Nucleus accumbens (tissue), 56 donors: ENCODE data around the gene UBN1.

Experiments
- DNase-seq, 56 donors: peaks; one replicate each; lab custom pipeline; 2025; lab: John Stamatoyannopoulos, UW

UBN1 gene, protein sequence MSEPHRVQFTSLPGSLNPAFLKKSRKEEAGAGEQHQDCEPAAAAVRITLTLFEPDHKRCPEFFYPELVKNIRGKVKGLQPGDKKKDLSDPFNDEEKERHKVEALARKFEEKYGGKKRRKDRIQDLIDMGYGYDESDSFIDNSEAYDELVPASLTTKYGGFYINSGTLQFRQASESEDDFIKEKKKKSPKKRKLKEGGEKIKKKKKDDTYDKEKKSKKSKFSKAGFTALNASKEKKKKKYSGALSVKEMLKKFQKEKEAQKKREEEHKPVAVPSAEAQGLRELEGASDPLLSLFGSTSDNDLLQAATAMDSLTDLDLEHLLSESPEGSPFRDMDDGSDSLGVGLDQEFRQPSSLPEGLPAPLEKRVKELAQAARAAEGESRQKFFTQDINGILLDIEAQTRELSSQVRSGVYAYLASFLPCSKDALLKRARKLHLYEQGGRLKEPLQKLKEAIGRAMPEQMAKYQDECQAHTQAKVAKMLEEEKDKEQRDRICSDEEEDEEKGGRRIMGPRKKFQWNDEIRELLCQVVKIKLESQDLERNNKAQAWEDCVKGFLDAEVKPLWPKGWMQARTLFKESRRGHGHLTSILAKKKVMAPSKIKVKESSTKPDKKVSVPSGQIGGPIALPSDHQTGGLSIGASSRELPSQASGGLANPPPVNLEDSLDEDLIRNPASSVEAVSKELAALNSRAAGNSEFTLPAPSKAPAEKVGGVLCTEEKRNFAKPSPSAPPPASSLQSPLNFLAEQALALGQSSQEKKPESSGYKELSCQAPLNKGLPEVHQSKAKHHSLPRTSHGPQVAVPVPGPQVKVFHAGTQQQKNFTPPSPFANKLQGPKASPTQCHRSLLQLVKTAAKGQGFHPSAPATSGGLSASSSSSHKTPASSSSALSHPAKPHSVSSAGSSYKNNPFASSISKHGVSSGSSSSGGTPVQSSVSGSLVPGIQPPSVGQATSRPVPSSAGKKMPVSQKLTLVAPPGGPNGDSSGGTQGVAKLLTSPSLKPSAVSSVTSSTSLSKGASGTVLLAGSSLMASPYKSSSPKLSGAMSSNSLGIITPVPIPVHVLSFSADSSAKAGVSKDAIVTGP (N-terminal part only)

DNA sequence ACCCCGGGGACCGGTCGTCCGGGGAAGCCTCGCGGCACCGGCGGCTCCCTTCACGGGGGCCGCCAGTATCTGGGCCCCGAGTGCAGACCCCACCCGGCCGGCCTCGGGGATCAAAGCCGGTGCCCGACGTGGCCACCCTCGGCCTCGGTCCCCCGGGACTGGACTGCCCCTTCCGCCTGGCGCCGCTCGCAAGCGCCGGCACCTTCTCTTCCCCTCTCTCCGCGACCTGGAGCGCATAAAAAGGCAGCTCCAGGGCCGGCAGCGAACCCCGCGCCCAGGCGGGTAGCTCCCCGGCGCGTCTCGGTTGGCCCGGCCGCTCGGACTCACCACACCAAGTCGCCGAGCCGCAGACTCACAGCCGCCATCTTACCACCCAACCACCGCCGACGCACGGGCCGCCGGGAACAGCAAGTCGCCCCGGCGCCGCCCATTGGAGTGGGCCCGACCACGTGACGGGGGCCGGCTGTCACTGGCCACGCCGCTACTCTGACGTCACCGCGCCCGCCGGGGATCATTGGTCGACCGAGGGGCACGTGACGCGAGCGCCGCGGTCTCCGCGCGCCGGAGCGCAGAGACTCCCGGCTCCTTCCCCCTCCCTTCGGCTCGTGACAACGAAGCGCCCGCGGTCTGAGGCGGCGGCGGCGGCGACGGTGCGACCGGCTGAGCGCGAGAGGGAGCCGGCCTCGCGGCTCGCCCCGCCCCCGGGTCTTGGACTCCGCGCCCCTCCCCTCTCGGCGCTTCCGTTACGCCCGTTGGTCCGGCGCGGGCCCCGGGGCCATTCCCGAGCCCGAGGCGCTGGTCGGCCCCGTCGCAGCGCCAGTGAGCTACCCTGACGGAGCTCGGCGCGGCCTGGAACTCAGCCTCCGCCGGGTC lies at the start of gene UBN1, which contains the start of gene GLYR1:
Gene UBN1 (plus strand): TSS at position 581 of the 873 bp plus-strand sequence. CDS start 5,437 bp downstream, outside the sequence.
Gene GLYR1 (minus strand): TSS at position 388 of the 873 bp plus-strand sequence. CDS start 23 bp downstream, at position 365.
- peak; percentile 39 to 99 (median 96) for DNase-seq

DNA sequence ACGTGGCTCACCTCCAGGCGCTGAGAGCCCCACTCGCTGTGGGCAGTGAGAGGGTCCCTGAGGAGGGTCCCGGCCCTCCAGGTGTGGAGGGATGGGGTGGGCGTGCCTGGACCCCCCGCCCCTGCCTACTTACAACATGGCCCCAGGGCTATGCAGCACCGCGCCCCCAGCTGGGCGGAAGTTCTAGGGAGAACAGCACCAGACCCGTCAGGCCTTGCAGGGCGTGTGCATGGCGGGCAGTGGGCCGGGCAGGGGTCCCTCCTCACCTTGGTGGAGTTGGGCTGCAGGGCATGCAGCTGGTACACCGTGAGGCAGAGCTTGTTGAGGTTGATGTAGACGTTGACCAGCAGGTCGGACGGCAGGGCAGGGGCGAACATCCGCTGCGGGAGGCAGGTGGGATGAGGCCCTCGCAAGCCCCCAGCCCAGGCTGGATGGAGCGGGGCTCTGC lies 49.5 kb upstream of the UBN1 start:
- DNase-seq, result no peak

DNA sequence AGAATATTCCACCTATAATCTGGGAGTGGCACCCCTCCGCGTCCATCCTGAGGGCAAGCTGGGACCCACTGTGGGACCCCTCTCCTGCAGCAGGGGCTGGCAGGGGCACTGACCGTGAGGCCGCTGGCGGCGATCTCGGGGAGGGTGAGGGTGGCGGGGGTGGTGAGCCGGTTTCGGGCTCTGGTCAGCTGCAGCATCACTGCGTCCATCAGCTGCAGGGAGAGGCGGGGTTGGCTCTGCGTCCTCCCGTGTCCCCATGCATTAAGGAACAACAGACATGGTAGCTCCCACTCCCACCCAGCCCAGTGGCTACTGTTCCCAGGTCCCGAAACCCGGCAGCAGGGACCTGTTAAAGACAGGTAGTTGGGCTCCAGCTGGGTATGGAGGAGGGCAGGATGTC lies 48.8 kb upstream of the UBN1 start:
- no peak for DNase-seq

DNA sequence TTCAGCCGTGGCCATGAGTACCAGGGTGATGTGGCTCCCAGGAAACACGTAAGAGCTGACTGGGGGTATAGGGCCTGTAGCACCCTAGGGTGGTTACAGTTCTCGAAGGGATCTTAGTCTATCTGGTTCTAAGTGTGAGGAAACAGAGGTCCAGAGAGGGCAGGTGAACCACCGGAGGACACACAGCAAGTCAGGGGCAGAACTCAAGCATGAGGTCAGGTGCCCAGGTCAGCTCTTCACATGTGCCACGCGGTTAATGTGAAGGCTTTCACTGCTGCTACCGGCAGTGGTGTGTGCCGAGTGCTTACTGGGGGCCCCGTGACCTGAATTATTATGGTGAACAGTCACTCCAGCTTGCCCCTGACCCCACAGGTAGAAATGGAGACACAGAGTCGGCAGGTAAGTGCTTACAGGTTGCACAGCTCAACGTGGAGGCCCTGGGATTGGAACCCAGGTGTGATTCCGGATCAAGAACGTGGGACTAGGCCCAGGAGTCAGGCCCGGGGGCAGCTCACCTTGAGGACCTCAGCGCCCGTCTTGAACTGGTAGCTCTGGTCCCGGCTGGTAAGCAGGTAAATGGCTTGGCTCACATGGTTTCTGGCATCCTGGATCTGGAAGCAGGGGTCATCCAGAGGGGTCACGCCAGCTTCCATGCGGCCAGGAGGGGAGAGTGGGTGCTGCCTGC lies 48.0 kb upstream of the UBN1 start:
- DNase-seq, result no peak

DNA sequence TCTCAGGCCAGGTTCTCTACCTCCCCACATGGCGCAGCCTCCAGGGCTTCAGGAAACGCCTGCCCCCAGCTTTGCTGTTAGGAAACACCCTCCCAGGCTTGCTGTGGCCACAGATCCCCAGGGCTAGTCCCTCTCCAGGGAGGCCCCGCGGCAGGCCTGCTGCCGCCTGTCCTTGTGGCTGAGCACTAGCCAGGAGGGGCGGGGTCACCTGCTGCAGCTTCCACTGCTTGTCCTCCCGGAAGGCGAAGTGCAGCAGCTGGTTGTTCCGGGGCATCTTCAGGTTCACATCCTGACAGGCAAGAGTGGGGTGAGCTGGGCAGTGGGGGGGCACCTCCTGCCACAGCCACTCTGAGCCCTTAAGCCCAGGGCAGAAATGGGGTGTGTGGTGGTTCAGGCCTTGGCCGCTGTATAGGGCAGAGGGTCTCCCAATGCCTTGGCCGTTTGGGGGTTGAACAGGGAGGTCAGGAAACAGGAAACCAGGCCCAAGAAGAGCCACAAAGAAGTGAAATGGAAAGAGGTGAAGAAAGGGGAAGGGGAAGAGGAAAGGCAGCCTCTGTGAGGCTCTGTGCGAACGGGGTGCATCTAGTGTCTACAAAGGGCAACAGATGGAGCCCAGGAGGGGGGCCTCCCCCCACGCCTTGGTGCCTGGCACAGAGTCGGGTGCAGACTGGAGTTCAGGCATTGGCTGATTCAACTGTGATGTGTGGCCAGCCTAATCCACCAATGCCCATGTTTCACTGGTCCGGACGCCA lies 46.8 kb upstream of the UBN1 start:
- DNase-seq, result peak in 53 of 56 donors; percentile 25 to 92 (median 76)

DNA sequence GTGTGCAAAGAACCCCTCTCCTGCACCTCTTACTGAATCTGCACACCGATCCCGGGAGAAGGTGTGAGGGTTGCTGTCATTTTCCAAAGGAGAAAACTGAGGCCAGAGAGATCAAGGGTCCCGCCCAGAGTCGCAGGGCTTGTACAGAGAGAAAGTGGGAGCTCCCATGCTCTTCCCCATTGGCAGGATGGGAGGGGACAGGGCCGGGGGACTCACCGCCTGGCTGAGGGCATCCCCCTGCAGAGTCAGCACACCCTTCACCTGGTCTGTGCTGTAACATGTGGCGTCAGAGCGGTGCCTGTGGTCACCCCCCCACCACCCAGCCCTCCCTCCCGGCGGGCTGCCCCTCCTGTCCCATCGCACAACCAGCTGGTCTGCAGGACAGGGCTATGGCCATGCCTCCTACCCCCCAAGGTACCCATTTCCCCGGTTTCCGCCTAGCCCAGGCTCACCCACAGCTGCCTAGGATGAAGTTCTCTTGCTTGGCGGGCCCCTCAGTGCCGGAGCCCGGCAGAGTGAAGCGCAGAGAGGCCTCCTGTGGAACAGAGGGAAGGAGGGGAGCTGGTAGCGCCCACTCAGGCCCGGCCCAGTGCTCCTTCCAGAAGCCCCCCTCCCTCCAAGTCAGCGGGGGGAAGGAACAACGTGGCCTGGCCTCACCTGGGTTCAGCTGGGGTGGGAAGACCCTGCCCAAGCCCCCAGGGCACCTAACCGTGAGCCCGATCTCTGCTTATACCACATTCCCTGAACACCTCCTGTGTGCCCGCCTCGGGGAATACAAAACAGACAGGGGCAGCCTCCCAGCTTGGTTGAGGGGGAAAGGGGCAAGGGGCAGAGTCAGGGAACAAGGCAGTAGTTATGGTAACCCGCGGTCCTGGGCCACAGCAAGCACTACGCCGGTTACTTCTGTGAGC lies 46.0 kb upstream of the UBN1 start:
- peak in 9 of 56 donors; percentile 32 to 60 (median 54) for DNase-seq

DNA sequence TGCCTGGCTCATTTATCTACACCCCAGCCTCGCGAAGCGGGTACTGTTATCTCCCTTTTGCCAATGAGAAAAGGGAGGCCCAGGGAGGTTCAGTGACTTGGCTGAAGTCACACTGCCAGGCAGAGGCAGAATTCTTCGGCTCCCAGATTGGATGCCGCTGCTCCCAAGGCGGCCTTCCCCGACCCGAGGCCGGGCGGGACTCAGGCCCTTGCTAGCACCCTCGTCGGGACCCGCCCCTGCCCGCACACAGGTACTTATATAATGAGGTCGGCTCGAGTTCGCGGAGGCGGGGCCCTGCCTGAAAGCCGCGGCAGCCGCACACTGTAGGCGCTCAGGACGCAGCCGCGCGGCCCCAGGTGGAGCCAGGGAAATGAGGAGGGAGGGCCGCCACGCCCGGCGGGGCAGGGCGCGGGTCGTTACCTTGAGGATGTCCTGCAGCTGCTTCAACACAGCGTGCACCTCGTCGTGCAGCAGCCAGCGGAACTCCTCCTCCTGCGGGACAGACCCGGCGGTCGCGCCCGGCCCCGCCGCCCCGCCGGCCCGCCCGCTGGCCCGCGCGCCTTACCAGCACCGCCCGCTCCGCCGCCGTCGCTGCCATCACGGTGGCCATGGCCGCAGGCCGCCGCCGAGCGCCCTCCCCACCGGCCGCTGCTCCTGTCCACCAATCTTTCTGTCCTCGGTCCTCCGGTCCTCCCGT lies 45.2 kb upstream of the UBN1 start, which contains the start of gene ROGDI:
Gene ROGDI (minus strand): TSS at position 672 of the 697 bp plus-strand sequence. CDS start 62 bp downstream, at position 610.
- DNase-seq, result peak in 53 of 56 donors; percentile 17 to 86 (median 61)

DNA sequence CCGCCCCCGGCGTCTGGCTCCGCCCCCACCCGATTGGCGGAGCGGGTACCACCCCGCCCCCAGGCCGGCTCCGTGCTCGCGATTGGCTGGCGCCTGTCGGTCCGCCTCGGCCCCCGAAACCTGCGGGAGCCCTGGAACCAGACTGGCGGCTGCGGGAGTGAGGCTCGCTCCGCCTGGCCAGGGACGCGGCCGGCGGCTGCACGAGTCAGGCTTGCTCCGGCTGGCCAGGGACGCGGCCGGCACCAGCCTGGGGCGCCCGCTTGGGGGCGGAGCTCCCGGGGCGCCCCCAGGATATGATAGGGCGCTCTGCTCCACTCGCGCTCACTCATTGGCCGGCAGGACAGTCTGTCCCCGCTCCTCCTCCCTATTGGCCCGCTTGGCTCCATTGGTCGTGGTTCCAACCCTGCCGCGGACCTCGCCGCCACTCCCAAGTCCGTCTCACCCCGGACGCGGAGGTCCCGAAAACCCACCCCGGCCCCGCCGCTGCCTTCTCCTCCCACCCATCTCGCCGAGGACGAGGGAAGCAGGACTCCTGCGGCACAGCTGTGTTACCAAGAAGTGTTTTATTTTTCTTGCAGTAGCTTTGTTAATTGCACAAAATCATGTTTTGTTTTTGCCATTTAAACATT lies 44.5 kb upstream of the UBN1 start:
- peak in 55 of 56 donors; percentile 63 to 99 (median 94) for DNase-seq

DNA sequence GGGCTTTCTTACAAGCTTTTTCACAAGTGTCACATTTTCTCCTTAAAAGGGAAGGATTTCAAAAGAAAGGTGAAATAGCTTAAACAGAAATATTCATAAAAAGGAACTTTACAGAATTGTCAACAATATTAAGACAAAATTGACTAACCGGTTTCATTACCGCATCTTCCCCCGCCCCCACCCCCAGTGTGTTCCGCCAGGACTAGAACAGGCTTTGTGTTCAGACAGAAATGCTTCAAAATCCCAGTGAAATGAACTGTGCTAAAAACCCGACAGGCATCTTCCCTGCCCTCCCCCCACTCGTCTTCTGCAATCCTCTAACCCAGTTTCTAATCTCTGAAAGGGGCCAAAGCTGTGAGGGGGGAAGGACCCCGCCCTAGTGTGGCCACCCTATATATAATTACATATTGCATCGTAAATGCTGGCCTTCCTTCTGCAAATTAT lies 43.9 kb upstream of the UBN1 start:
- DNase-seq, result peak in 4 of 56 donors; percentile 6 to 26 (median 12)

DNA sequence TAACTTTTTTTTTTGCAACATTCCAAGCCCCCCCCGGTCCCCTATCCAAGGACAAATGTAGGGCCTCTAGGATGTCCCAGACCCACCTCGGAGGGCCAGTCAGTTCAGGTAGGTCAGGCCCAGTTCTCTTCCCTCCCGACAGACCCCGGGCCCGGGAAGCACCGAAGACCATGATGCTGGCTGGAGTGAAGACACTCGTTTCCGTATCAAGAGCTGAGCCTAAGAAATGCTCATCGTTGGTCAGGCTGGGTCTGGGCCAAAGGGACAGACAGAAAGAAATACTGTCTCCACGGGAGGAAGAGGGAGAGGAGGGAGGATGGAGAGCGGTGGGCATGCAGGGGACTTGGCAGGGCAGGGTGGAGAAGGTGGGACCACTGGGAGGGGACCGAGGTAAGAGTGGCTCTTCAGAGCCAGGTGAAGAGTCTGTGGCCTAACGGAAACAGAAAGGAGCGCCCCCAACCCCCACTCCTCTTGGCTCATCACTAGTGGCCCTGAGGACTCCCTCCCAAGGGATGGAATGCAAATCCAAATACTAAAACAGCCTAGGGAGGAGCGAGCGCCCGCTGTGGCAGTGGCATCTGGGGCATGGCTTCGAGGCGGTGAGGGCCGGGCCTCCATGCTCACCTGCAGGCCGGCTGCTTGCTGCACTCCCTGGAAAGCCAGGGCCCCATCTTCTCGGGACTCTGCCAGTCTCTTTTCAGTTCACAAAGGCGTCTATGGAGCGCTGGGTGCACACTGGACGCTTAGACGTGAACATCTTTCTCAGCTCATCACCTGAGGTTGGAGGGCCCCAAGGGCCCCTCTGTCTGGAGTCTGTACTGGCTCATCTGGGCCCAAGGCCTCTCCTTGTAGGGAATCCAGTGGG lies 43.2 kb upstream of the UBN1 start:
- DNase-seq, result no peak

DNA sequence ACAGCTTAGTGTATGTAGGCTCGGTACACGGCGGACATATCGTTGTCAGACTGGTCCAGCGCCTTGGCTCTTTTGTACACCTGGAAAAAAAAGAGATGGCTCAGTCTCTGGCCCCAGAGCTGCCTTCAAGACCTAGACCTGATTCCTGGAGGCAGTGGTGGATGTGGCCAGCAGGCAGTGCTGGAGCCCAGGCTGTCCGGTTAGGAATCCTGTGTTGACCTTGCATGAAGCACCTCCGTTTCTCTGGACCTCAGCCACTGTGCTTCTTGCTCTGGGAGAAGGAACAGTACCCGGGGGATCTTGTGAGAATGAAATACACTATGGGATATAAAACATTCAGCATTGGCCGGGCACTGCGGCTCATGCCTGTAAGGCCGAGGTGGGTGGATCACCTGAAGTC lies 42.0 kb upstream of the UBN1 start:
- DNase-seq, result no peak

DNA sequence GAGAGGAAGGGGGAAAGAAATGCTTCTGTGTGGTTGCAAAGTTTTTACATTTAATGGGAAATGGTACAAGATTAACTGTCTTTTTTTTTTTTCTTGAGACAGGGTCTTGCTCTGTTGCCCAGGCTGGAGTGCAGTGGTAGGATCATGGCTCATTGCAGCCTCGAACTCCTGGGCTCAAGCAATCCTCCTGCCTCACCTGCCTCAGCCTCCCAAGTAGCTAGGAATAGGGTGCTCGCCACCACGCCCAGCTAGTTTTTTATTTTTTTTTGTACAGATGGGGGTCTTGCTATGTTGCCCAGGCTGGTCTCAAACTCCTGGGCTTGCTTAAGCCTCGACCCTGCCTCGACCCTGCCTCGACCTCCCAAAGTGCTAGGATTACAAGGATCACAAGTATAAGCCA lies 41.0 kb upstream of the UBN1 start:
- DNase-seq, result no peak

DNA sequence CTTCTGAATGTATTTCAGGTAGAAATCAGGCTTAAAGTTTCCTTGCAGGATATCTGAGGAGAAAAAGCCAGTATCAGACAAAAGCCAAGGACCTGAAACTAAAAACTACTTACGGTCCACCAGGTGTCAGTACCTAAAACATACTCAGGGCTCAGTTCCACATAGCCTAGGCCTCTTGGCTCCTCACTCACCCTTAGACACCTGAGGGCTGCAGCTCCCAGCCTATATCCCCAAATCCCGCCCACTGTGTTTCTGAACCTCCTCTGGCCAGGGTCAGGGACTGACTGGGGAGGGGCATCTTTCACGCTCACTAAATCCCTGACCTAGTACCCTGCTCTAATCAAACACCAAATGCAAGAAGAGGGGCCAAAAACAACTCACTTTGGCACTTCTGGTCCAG lies 36.0 kb upstream of the UBN1 start:
- DNase-seq, result no peak

DNA sequence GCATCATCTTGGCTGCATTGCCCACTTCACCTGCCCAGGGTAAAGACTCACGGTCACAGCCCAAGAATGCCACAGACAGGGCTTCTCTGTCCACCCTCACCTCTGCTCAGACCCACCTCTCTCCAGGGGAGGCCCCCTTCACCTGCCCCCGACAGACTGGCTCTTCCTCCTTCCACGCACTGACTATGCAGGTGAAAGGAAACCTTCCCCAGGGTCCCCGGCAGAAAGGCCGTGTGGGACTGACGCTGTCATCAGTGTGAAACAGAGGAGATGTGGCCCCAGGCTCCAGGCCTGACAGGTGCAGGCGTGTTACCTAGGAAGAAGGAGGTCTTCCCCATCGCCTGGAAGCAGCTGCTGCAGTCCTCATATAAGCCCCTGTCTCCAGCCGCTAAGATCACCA lies 35.5 kb upstream of the UBN1 start:
- DNase-seq, result no peak
